ENCODE measurements around the gene PTPRM.
A peak's percentile ranks its signal among the peaks of the same experiment; 100 is the strongest.

PTPRM gene

DNA sequence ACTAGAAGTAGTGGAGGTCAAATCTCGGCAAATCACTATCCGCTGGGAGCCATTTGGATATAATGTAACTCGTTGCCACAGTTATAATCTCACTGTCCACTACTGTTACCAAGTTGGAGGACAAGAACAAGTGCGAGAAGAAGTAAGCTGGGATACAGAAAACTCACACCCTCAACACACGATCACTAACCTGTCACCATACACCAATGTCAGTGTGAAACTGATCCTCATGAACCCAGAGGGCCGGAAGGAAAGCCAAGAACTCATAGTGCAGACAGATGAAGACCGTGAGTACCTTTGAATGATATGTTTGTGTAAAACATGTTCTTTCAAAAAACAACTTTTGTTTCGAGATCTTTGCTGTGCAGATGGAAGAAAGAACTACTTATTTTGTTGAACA, 502.6 kb downstream of the PTPRM start:
- DNase-seq = no peak

DNA sequence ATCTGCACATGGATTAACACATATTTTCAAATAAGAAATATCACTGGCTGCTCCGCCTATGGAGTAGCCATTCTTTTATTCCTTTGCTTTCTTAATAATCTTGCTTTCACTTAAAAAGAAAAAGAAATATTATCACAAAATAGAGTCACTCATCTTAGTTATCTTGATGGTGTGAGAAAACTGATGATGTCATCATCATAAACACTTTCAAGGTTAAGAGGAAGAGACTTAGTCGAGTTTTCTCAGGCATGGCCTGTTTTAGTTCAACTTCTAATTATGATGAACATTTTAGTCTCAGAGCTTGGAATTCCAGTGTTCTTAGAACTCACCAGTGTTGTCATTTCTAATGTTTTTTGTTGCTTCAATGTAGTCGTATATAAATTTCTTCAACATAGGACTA, 506.1 kb downstream of the PTPRM start:
- no peak for DNase-seq

DNA sequence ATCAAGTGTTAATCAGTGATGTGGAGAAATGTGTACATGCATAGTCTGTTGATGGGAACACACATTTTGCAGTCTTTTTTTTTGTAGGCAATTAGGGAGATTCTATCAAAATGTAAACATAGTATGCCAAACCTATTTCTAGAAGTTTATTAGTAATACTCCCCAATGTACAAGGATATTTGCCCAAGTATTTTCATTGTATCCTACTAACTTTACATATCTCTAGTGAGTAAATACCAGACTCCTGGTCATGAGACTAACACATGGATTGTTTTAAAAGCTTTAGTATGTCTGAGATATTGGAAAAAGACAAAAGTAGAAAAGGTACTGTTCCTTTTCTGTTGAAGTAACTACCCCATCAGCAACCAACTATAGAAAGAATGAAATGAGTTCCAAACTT, 513.0 kb downstream of the PTPRM start:
- DNase-seq = no peak

DNA sequence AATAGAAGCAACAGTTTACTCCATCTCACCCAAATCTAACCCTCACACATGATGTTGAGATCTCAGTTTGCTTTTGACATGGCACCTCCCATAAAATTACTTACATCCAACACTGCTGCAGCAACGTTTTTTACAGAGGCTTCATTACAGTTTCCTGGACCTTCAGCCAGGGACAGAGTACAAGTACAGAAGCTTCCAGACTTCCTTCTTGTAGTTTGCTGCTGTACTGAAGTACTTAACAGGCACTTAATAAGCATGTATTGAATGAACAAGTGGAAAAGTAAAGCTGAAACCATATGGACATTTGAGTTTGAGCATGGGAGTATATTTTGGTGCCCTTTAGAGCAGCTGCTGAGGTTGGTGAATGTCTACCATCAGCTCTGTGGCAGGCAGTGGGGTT, 514.2 kb downstream of the PTPRM start:
- DNase-seq = no peak

DNA sequence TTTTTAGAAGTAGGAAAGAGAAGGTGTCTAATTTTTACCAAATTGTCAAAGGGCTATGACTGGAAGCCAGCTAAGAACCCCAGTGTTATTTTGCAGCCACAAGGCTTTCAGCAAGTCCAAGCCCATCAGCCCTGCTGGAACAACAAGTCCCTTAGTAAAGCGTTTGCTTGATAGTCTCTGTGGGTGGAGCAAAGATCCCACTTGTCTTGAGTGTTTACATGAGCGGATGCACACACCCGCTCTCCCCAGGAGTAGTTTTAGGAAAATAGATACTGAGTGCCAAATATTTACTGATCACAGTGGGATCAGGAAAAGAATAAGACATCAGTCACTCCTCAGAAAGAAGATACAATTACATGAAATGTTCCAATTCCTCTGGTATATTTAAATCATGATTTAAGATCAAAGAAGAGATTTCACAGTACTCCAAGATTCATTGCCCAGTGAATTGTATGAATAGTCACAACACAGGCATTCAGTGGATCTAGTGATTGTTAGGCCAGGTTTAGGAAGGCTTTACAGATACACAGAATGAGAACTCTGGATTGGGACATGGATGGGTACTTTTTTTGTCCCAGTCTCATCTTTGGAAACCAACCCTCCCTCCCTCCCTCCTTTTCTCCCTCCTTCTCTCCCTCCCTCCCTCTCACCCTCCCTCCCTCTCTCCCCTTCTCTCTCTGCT, 514.9 kb downstream of the PTPRM start:
- no peak for DNase-seq

DNA sequence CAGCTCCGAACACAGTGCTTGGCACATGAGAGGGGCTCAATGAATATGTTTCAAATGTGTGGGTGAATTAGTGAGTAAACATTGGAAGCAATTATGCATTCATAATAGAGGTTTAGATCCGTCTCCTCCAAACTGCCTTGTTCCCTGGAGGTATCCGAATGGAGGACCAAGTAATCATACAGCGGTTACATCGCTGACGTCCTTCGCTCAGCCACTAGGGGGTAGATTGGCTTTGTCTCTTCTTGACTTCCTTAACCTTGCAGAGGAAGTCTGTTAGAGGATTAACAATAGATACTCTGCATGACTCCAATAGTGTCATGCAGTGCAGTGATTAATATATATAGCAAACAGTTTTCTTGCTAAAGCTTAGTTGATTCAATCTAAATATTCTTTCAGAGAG, 517.0 kb downstream of the PTPRM start:
- peak; percentile 21 for DNase-seq

DNA sequence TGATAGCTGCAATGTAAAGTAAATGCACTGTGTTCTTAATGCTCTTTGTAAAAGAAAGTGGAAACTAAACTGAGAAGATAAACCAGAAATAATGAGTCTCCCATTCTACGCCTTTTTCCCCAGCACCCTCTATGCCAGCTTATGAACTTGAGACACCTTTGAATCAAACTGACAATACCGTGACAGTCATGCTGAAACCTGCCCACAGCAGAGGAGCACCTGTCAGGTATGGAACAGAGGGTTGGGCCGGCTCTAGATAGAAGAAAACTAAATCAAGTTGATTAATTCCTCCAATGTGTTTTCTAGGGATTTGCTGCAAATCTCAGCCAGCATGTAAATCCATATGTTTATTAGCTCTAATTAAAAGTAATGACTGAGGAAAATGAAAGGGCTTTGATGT, 521.5 kb downstream of the PTPRM start:
- DNase-seq = no peak

DNA sequence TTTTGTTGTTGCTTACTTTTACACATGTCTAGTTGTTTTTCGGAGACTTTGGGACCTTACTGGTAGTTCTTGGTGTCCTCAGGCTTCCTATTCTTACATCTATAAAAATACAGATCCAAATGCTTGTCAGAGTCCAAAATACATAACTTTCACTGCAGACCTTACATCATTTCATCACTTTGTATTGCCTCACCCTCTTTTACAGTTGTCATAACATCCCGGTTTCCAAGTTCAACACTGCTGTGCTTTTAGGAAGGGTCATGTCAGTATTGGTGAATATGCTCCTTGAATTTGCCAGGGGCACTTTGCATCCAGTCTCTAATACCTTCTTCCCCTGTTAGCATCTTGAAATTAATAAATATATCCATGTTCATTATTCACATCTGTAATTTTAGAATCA, 523.9 kb downstream of the PTPRM start:
- DNase-seq = no peak

DNA sequence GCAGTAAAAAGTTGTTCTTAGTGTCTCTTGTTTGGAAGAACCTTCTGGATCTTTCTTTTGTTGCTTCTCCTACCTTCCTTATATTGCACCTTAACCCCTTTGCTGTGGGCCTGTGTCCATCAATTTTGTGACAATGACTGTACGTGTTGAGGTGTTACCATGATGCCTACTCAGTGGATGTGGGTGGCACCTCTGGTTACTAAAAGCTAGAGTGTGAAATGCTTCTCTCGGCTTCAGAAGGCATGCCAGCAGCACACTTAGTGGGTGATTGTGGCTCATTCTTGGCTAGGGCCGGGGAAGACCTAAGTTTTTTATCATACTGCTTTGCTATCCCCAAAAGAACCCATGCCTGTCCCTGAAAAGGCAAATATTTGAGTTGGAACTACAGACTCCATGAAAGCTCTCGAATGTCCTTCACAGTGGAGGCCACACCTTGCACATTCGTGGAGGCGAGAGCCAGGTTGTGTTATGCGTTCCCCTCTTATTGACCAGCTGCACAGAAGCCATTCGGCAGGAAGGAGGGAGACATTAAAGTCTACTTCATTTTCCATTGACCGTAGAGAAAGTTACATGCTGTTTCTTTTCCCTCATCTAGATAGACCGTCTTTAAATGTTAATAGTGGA, 528.9 kb downstream of the PTPRM start:
- DNase-seq = no peak

DNA sequence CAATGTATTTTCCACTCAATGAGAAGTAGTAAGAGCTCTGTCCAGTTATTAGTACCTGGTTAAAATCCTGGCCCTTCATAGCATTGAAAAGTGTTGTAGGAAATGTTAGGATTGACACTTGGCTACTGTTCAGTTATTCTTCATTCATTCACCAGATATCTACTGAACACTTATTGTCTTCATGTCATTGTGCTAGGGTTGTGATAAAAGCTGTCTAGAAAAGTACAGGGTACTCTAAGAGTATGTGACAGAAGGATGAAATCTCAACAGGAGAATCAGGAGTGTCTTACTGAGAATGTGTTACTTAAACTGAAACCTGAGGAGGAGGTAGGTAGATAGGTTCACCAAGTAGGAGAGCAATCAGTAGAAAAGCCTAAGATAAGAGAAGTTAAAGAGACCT, 530.3 kb downstream of the PTPRM start:
- DNase-seq = no peak

DNA sequence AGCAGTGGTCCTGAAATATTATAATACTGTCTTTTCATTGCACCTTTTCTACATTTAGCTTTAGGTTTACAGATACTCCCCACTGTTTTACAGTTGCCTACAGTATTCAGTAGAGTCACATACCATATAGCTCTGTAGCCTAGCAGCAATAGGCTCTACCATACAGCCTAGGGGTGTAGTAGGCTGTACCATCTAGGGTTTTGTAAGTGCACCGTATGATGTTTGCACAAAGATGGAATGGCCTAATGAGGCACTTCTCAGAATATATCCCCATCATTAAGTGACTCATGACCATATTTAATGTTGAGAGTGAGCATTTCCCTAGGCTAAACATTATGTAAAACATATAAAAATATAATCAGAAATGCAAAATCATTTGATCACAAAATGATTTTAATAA, 530.8 kb downstream of the PTPRM start:
- DNase-seq = no peak

DNA sequence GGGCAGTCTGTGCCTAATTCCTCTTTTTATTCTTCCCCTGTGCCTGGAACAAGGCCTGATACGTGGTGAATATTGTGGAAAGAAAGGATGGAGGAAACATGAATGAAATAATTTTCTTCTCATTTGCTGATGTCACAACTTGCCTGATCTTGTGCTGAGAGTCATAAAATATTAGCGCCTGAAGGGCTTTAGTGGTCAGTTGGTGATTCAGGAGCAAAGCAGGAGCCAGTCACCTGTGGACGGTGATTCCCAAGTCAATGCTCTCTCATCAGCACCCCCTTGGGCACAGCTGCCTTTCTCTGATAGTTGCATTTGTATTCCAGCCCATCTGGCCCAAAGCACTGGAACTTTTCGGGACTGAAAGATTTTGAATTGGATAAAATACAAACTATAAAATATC, 539.5 kb downstream of the PTPRM start:
- DNase-seq = no peak

DNA sequence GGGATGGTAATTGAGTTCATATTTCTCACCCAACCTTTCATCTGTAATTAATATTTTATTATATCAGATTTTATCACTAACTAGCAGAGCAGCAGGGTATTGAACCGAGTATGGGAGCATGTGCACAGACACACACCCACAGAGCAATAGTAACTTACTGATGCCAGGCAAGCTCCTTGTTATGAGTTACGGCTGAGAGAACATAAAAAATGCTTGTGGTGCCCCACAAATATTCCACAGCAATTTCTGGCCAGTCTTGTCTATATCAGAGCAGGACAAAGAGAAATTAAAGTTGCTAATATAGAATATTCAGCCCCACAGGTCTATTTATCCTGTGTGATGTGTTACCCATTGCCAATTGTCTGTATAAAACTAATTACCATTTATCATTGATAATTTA, 540.3 kb downstream of the PTPRM start:
- DNase-seq = no peak

DNA sequence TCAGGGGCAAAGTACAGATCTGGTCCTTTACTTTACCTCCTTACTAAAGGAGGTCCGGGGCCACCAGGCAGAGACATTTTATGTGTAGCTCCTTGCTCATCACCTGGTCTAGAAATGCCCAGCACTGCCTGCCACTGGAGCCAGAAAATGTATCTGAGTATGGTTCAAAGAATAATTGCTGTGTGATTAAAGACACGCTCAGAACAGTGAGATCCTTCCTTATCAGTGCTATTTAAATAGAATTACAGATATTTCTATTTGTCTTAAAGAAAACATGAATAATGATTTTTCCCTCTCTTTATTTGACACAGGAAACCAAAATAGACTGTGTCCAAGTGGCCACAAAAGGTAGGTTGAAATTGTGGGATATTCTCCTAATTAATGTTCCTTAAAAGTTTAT, 547.4 kb downstream of the PTPRM start:
- DNase-seq = no peak

DNA sequence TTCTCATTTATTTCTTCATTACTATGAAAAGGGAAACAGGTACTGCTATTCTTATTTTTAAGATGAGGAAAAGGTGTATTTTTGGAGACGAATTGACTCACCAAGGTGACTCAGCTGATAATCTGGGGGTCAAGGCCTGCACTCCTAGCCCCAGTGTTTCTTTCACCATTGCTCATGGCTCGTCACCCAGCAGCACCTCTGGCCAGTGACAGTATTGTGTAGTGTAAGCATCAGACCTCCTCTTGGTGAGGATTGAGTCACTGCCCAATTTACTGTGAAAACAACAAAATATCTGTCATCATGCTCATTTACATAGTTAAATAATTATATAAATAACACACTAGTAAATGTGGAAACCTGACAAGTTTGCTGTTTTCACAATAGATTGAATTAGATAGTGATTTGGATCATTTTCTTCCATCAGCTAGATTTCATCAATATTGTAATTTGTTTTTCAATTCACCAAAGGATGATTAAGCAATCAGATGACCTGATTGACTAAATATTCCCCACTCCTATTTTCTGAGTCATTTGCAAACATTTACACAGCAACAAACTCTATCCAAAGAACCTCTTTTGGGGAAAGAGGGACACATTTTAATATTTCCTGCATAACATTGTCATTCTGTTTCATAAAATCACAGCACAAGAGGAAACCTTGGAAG, 549.4 kb downstream of the PTPRM start:
- no peak for DNase-seq

DNA sequence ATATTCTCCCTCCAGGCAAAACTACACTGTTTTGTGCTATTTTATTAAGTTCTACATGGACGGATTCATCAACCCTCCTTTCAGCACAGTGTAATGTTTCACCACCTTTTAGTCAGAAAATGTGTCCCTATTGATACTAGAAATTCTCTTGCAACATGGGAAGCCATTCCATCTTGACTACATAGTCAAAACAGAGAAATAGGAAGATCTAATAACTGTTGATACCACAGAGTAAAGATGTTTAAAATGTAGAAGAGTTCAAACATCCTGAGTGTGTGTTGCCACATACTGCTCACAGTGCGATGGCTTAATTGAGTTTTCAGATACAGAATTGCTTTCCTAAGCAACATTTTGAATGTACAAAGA, 549.9 kb downstream of the PTPRM start:
- no peak for DNase-seq

DNA sequence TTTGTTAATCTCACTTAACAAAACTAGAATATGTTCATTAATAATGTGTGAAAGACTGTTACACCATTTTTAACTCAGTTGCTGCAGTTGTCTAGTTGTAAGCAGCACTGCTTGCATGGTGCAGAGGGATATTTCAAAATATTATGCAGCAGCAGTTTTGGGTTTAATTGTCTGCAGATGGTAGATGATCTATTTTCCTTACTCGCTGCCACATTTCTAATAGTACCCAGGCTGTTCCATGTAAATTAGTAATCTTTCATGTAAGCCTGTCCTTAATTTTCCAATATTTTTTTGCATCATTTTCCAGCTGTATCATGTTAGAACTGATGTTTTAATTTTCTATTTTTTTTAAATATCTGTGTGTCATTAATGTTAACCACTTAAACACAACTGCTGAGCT, 554.0 kb downstream of the PTPRM start:
- no peak for DNase-seq

DNA sequence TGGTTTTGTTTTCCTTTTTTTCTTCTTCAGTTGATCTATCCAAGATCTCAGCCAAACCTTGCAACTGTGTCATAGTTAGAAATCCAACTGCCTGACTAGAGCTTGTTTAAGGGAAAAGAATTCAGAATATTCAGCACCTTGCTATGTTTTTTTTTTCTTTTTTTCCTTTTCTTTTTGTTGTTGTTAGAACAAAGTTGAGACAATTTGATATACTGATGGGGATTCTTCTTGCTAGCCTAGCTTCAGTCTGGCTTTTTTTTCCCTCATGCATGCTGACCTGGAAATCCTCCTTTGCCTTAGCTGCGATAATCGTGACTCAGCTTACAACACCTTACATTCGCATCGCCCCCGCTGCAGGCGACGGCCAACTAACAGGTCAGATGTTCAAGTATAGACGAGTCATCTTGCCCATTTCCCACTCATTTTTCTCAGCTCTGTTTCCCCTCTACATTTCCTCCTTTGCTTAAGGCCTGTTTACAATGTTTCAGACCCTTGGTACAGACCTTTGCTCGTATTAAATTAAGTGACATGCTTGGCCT, 554.9 kb downstream of the PTPRM start:
- no peak for DNase-seq

DNA sequence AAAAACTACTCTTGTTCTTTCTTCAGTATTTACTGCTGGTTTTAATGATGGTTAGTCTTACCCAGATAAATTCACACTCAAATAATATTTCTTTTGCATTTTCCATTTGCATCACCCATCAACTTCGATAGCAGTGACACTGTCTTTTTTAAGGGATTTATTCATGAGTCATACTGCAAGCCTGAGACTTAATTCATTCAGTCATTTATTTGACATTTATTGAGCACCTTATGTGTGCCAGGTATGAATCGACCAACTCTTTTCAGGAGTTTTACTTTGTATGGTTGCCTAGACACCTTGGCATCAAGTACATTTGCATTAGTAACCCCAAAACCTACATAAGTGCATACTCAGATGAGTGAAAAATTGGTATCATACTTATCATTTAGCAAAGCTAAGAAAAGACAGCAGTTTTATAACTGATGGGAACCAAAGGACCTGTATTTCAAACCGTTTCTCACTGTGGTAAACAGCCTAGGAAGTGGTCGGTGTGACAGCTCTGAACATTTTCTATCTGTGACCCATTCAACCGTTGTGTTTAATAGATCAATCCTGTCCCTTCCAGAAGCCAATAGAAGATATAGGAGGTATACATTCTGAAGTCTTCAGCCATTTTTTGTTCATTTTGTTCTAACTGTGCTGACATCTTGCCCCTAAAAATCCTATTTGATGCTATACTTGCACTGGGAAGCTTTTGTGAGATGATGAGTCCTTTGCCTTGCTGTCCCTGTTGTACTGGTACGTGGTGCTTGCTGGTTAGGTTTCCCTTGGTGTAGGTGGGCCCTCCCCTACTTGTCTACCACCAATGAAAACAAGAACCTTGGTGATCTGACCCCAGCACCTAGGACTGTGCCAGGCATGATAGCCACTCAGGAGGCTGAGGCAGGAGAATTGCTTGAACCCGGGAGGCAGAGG, 557.4 kb downstream of the PTPRM start:
- no peak for DNase-seq

DNA sequence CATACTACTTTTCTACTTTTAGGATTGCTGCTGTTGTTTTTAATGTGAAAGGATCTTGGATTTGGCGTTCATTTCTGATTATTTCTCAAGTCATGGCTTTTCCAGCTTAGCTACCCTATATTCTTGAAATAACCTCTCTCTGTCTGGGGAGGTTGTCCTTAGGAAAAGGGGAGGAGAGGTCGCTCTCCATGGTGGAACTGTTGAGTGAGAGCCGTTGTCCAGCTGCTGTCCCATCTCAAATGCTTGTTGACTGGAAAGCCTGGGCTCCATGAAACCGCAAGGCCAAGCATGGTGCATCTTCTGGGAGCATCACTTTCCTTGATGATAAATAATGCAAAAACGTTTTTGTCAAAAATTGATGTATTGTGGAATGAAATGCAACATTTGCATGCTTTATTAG, 563.0 kb downstream of the PTPRM start:
- DNase-seq = no peak

DNA sequence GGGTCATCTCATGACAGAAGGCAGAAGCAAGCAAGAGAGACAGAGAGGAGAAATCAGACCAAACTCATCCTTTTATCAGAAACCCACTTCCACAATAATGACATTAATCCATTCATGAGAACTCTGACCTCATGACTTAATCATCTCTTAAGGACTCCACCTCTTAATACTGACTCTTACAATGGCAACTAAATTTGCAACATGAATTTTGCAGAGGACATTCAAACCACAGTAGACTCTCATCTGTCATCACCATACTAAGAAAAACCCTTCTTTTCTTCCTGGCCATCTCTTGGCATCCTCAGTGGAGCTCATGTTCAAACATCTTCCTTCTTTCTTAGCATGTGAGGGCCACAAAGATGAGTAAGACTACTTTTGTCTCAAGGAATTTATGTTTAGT, 565.9 kb downstream of the PTPRM start:
- DNase-seq = no peak

DNA sequence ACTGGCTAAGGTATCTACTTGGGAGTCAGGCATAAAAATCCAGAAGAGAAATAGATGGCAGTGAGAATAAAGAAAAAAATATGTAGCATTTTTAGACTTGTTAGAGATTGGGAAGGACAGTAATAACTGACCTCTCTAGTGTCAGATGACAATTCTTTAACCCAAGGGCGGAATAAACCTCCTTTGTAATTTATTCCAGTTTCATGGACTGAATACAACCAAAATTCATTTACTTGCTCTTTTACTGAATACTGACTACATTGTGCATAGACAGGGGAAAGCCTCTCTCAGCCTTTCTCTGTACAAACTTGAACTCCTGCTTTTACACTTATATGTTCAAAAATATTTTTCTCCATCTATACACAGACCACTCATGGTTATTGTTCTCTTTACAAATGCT, 566.8 kb downstream of the PTPRM start:
- no peak for DNase-seq

DNA sequence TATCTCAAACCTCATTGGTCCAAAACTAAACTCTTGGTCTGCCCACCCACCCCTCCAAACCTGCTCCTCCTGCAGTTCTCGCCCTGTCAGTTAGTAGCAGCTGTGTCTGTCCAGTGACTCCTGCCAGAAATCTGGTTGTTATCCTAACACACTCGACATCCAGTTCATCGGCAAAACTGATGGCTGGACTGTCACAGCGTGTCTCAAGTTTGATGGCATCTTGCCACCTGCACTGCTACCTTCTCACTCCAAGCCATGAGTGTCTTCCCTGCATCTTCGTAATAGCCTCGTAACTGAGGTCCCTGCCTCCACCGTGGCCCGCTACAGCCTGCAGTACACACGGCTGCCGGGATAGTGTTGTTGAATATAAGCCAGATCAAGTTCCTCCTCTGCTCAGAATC, 572.0 kb downstream of the PTPRM start:
- no peak for DNase-seq

Measured in hematopoietic multipotent progenitor cell treated with erythropoietin and hydrocortisone succinate and interleukin-3 and kit ligand, for 6 days (in vitro differentiated cells).